Lower leg skin (tissue), 3 donors: ENCODE measurements around the gene IHH.

Experiments used
- CTCF ChIP-seq, 3 donors: fragments of 450-650 bp; IDR thresholded peaks; one replicate each; pipeline ENCODE4 v1.5.1; 2016; ENCODE audit warnings: antibody characterized with exemption in 3 of 3, mild to moderate bottlenecking in 3 of 3, moderate library complexity in 2 of 3
- POLR2A ChIP-seq, 2 donors: fragments of 450-650 bp; IDR thresholded peaks; one replicate each; pipeline ENCODE4 v1.6.1; 2016 to 2017; ENCODE audit warnings: antibody characterized with exemption in 2 of 2, mild to moderate bottlenecking in 1 of 2, moderate library complexity in 1 of 2

GRCh38 chr2:219022041-219022440, 38.7 kb downstream of the IHH start:
- TF ChIP-seq CTCF (IDR thresholded peaks at IDR 0.05) (no peak), POLR2A (IDR thresholded peaks at IDR 0.05) (no peak)
